Measurements from ENCODE around the gene HSPA1A.

Gene HSPA1A

DNA sequence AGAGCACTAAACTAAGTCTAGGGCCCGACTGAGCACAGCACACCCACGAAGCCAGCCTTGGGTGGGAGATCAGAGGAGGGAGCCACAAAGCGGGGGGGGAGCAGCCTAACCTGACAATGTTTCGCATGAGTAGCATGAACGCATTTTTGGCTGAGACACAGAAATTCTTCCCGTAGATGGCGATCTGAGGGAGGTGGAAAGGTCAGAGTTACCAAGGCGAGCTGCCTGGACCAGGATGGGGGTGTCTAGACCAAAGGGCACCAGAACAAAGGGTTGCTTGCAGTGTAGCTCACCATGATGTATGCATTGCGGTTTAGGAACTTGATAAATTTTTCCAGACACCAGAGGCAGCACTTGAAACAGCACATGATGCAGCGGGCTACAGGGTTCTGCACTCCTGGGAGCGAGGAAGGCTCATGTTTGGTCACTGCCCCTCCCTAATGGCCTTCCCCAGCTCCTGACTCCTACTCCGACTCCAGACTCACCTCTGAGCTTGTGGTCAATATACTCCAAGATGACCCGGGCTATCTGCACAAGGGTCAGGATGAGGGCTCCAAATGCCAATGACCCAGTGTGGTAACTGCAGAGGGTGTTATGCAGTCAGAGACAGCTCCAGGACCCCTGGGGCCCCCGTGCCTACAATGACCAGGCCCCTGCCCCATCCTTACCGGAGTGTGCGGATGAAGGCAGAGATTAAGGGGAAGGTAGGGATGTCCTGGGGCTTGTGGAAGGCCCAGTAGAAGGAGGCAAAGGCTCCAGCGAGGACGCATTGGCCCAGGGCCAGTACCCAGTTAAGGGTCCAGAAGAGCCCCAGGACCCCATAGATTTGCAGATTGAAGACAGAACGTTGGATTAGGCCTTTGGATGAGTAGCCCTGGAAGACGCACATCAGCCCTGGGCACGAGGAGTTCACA, 50.1 kb downstream of the HSPA1A start:
- DNase-seq = no peak

Data from activated CD4-positive, alpha-beta T cell treated with anti-CD3 and anti-CD28 coated beads for 4 hours (primary cell).